Activated B cell treated with CpG ODN at 0.5 μM for 24 hours (primary cell): ENCODE measurements around the gene CNTNAP2. TPM values are rescaled to one million over a fixed set of nuclear protein-coding genes. Genes with fewer than 3 reads are reported as not detected.

Experiments used
- ATAC-seq: fragments of 200-7000 bp; cut with Tn5 transposase; one replicate; pipeline ENCODE4 v1.10.0; 2021; ENCODE audit warnings: low read depth, mild to moderate bottlenecking, moderate library complexity
- CTCF ChIA-PET: fragments of 350-600 bp; sonication (Branson Sonifier 250); formaldehyde crosslinking; loops from one replicate; lab custom pipeline; 2021; ENCODE audit warnings: antibody characterized with exemption; lab: Charles Lee
- POLR2A ChIA-PET: fragments of 350-600 bp; sonication (Branson Sonifier 250); formaldehyde crosslinking; loops from one replicate; lab custom pipeline; 2021; ENCODE audit warnings: antibody characterized with exemption; lab: Charles Lee
- DNase-seq: peaks from one replicate; pipeline ENCODE4 v3.0.0; 2022
- H3K27ac Mint-ChIP-seq: one replicate; pipeline ENCODE4 v1.8.0; 2020; ENCODE audit warnings: mixed read lengths
- H3K27me3 Mint-ChIP-seq: one replicate; pipeline ENCODE4 v1.8.0; 2021; ENCODE audit warnings: mixed read lengths
- H3K36me3 Mint-ChIP-seq: one replicate; pipeline ENCODE4 v1.8.0; 2021; ENCODE audit warnings: low read depth, mixed read lengths
- H3K4me1 Mint-ChIP-seq: one replicate; pipeline ENCODE4 v1.8.0; 2021; ENCODE audit warnings: mixed read lengths
- H3K4me3 Mint-ChIP-seq: one replicate; pipeline ENCODE4 v1.8.0; 2020; ENCODE audit warnings: mild to moderate bottlenecking, mixed read lengths
- H3K9me3 Mint-ChIP-seq: one replicate; pipeline ENCODE4 v1.8.0; 2020; ENCODE audit warnings: mixed read lengths
- intact Hi-C: fragments of 100-400 bp; cut with micrococcal nuclease; formaldehyde crosslinking; loops from one replicate; pipeline ENCODE4 v1.15.1; 2024
- total RNA-seq: library from RNA; stranded (reverse); gene quantifications from 2 replicates; pipeline ENCODE4 v1.2.3, GENCODE V29; 2022
- TF ChIP-seq, protein P1 (sequence below): fragments of 200-600 bp; IDR thresholded peaks from one replicate; pipeline ENCODE4 v1.8.0; 2022; ENCODE audit warnings: antibody characterized with exemption, mild to moderate bottlenecking

The CNTNAP2 gene
- total RNA-seq, 1 donor from 2014 or later, result 0.84 TPM

DNA sequence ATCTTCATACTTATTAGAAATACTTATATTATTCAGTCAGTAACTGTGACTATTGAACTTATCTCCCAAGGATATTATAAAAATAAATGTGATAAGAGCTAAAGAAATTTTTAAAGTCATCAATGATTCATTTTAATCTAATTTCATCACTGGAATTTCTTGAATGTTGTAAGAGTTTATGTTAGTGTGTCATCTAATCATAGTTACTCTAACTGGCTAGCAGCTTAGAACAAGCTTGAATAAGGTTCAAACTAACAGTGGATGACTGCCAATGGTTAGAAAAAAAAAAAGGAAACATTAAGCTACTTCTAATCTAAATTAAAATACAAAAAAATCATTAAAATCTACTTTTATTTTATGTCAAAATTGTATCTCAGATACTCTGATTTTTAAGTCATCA lies 1066.3 kb downstream of the CNTNAP2 start:
- H3K36me3 Mint-ChIP-seq, result no peaks in the 10 kb centered on the region
- ATAC-seq (no peak), DNase-seq (no peak)
- H3K27me3 Mint-ChIP-seq, result no peaks in the 10 kb centered on the region
- H3K4me3 Mint-ChIP-seq, result no peak overlapping the region
- no peaks in the 10 kb centered on the region for H3K4me1 Mint-ChIP-seq
- peaks cover 2% of the 10 kb centered on the region for H3K9me3 Mint-ChIP-seq
- TF ChIP-seq, protein P1, sequence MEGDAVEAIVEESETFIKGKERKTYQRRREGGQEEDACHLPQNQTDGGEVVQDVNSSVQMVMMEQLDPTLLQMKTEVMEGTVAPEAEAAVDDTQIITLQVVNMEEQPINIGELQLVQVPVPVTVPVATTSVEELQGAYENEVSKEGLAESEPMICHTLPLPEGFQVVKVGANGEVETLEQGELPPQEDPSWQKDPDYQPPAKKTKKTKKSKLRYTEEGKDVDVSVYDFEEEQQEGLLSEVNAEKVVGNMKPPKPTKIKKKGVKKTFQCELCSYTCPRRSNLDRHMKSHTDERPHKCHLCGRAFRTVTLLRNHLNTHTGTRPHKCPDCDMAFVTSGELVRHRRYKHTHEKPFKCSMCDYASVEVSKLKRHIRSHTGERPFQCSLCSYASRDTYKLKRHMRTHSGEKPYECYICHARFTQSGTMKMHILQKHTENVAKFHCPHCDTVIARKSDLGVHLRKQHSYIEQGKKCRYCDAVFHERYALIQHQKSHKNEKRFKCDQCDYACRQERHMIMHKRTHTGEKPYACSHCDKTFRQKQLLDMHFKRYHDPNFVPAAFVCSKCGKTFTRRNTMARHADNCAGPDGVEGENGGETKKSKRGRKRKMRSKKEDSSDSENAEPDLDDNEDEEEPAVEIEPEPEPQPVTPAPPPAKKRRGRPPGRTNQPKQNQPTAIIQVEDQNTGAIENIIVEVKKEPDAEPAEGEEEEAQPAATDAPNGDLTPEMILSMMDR, result no peak
- intact Hi-C loops, result no loop called here
- ChIA-PET POLR2A (no interaction called here), CTCF (no interaction called here)
- H3K27ac Mint-ChIP-seq, result no peak overlapping the region

DNA sequence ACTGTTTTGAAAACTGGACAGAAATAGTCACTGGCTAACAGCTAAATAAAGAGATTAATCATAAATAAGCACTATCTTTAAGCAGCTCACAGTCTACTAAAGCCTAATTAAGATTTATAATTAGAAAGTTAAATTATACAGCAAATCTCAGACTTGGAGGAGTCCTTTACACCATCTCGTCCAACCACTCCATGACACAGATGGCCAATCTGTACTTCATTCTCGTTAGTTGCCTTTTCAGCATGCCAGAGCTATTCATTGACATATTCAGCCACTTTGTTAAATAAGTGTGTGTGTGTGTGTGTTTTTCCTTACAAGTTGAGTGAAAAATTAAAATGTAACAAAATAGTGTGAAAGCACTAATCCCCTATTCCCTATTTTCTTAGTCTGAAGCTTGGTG lies 1066.7 kb downstream of the CNTNAP2 start:
- Mint-ChIP-seq H3K9me3 (peaks cover 2% of the 10 kb centered on the region), H3K27ac (no peak overlapping the region), H3K27me3 (no peaks in the 10 kb centered on the region), H3K4me1 (no peaks in the 10 kb centered on the region), H3K36me3 (no peaks in the 10 kb centered on the region), H3K4me3 (no peak overlapping the region)
- CTCF ChIA-PET, result no interaction called here
- no peak for ATAC-seq
- intact Hi-C loops, result no loop called here
- POLR2A ChIA-PET, result no interaction called here
- TF ChIP-seq, protein P1, result no peak
- no peak for DNase-seq

DNA sequence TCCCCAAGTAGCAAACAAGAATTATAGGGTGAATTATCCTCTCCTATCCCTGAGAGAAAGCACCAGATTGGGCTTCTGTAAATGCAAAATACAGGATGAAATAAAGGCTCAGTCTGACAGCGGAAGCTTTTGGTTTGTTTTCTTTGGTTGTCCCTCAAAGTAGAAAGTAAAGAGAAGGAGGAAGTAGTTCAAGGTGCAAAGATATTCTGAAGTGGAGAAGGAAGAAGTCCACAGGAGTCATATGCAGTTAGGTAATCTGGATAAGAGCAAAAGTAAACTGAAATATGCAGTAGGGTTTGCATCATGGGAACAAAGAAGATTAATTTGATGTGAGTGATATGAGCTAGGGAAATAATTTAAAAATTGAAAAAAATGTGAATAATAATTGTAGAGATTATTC lies 1071.9 kb downstream of the CNTNAP2 start:
- Mint-ChIP-seq H3K27ac (no peak overlapping the region), H3K36me3 (no peaks in the 10 kb centered on the region), H3K4me1 (no peaks in the 10 kb centered on the region), H3K27me3 (no peaks in the 10 kb centered on the region), H3K4me3 (no peak overlapping the region), H3K9me3 (peaks cover 5% of the 10 kb centered on the region)
- no peak for ATAC-seq
- ChIA-PET POLR2A (no interaction called here), CTCF (no interaction called here)
- intact Hi-C loops, result no loop called here
- DNase-seq, result no peak
- TF ChIP-seq, protein P1, result no peak

DNA sequence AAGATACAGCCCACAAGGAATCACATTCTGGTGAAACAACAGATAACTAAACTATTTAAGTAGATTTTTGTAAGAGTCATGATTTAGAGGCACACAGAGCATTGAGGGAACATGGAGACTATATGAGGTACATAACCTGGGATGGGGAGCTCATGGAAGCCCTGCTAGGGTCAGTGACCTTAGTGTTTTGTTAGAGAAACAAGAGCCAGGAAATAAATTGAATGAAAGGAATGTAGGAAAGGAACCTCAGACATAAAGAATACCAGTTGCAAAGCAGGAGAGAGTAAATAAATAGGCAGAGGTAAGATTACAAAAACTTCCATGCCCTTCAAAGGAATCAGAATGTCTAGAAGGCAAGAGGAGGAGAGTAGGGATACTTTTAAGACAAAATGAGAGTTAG lies 1076.9 kb downstream of the CNTNAP2 start:
- Mint-ChIP-seq H3K27me3 (no peaks in the 10 kb centered on the region), H3K9me3 (peaks cover 8% of the 10 kb centered on the region), H3K27ac (no peak overlapping the region), H3K36me3 (no peaks in the 10 kb centered on the region), H3K4me3 (no peak overlapping the region), H3K4me1 (no peaks in the 10 kb centered on the region)
- ChIA-PET POLR2A (no interaction called here), CTCF (no interaction called here)
- no peak for ATAC-seq
- TF ChIP-seq, protein P1, result no peak
- DNase-seq, result no peak
- intact Hi-C loops, result no loop called here

DNA sequence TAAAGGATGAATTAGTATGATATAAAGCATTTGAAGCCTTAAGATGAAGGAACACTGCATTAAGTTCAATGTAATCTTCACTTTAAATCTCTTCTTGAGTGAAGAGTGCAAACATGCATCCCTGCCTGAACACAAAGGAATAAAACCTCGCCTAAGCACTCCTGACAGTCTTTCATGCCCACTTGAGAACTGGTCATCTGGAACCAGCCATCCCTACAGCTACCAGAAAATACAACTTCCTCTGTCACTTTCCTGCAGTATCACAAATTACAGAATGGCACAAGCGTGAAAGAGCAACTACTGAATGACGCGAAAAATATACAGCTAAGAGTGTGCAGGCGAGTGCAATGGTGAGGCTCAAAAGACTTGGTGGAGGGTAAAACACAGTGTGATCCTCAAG lies 1079.9 kb downstream of the CNTNAP2 start:
- ChIA-PET POLR2A (no interaction called here), CTCF (no interaction called here)
- Mint-ChIP-seq H3K4me3 (no peak overlapping the region), H3K36me3 (no peaks in the 10 kb centered on the region), H3K27me3 (no peaks in the 10 kb centered on the region), H3K27ac (no peak overlapping the region), H3K9me3 (peaks cover 8% of the 10 kb centered on the region), H3K4me1 (no peaks in the 10 kb centered on the region)
- no peak for DNase-seq
- intact Hi-C loops, result no loop called here
- no peak for ATAC-seq
- TF ChIP-seq, protein P1, result no peak
